Hematopoietic multipotent progenitor cell treated with erythropoietin and hydrocortisone succinate and interleukin-3 and kit ligand, for 6 days (in vitro differentiated cells): Measurements from ENCODE around the gene CYP26C1.

Experiments
- DNase-seq: peaks from one replicate; pipeline ENCODE4 v3.0.0-alpha.2; 2015

Gene CYP26C1

GRCh38 chr10:93064874-93065660 is 4.5 kb downstream of the CYP26C1 start:
- no peak for DNase-seq

- DNase-seq, result no peak
Measured at GRCh38 chr10:93065675-93066543, 5.3 kb downstream of the CYP26C1 start.

GRCh38 chr10:93066544-93066913 is 5.9 kb downstream of the CYP26C1 start:
- no peak for DNase-seq

GRCh38 chr10:93067443-93068365 is 7.1 kb downstream of the CYP26C1 start:
- no peak for DNase-seq

- DNase-seq, result peak; percentile 53
Measured at GRCh38 chr10:93068411-93069244, 8.0 kb downstream of the CYP26C1 start.

GRCh38 chr10:93069245-93069561 is 8.6 kb downstream of the CYP26C1 start:
- no peak for DNase-seq

DNA sequence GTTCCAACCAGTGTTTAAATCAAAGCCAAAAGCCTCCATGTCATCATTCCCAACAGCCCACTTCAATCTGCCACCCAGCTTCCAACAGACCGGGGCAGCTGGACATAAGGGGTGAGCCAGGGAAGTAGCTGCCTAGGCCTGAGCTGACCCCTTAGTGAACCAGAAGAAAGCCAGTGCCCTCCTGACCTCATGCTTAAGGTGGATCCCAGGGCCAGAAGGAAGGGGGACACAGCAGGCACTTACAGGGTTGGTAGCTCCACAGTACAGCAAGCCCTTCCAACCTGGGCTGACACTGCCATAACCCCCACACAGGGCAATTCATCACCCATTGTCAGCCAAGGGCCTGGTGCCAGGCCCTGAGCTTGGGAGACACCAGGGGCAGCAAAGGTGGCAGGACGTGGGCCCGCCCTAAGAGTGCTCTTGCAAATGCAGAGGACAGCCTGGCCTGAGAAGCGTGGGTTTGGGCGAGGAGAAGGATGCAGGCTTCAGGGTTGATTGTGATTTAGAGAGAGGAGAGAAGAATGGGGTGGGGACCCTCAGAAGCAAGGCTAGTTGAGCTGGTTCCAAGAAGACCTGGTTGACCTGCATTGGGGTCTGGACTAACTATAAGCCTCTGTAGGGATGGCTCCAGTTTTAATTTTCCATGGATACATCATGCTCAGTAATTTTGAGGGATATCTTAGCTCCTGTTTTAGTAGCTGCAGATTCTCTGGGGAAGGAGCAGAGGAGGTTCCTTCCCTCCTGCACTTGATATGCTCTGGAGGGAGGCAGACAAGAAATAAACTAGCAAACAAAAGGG is 10.0 kb downstream of the CYP26C1 start:
- no peak for DNase-seq

DNA sequence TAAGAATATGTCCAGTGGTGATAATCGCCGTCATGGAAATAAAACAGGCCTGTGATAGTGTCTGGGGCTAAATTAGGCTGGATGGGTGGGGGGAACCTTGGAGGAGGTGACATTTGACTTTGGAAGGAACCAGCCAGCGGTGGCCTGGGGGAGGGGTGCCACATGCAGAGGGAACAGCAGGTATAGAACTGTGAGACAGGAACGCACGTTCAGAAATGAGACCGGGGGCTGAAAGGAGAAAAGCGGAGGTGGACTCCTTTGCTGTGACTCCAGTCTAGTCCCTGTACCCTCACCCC is 10.5 kb downstream of the CYP26C1 start:
- no peak for DNase-seq

GRCh38 chr10:93071674-93072224 is 11.2 kb downstream of the CYP26C1 start:
- no peak for DNase-seq

GRCh38 chr10:93072225-93072712 is 11.7 kb downstream of the CYP26C1 start:
- no peak for DNase-seq

DNA sequence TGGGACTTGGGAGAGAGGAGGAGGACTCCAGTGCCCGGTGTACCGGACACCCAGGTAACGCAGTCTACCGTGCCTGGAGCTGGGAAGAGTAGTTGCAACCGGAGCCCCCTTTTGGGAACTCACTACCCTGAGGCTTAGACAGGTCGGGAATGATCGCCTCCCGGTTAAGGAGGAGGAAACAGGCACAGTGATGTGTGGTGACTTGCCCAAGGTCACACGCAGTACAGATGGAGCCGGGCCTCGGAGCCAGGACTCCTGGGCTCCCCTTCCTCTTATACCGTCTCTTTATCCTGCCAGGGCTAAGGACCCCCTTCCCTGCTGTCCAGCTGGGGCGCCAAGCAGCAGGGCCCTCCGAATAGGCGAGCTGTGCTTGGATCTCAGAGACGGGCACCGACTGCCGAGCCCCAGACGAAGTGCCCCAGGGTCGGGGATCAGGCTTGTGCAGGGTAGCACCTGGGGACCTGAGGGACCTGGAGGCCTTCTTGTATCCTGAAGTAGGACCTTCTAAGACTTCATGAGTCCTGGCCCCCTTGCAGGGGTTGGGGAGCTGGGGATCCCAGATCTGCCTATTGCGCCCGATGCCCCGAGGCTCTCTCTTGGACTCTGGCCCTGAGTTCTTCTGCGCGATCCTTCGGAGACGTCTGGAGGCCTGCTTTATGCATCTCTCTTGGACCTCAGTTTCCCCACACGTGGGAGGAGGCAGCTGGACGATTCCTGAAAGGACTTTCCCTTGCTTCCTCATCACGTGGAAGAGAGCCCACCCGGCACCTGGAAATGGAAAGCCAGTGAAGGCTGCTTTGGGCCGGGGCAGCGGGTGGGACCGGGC is 12.3 kb downstream of the CYP26C1 start:
- DNase-seq, result no peak

GRCh38 chr10:93073539-93074146 is 13.0 kb downstream of the CYP26C1 start, which contains the start of gene CYP26A1:
Gene CYP26A1 (plus strand): TSS chr10:93073893. CDS start chr10:93073935, 42 bp downstream.
- DNase-seq, result no peak

DNA sequence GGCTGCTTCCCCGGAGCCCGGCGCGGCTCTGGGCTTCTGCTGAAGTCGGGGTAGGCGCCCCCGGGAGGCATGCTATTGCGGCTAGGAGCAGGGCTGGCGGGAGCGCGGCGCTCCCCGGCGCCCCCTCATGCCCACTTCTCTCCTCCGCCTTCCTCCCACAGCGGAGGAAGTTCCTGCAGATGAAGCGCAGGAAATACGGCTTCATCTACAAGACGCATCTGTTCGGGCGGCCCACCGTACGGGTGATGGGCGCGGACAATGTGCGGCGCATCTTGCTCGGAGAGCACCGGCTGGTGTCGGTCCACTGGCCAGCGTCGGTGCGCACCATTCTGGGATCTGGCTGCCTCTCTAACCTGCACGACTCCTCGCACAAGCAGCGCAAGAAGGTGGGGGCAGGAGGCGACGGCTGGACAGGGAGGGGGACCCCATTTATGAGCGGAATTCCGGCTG is 13.6 kb downstream of the CYP26C1 start:
- peak; percentile 55 for DNase-seq

- DNase-seq, result no peak
Measured at GRCh38 chr10:93074597-93075368, 14.2 kb downstream of the CYP26C1 start.

- no peak for DNase-seq
Measured at GRCh38 chr10:93075369-93076221, 15.0 kb downstream of the CYP26C1 start.

GRCh38 chr10:93076871-93077270 is 16.3 kb downstream of the CYP26C1 start:
- no peak for DNase-seq

- DNase-seq, result no peak
Measured at GRCh38 chr10:93077860-93078337, 17.3 kb downstream of the CYP26C1 start.
